ENCODE data around the gene HSPA12B. TPM values are rescaled to one million over a fixed set of nuclear protein-coding genes. Genes with fewer than 3 reads are reported as not detected.

Gene HSPA12B
- total and polyA plus RNA-seq, 3 donors from 2014 or later, result 8.0 to 11.1 (median 10.7) TPM

DNA sequence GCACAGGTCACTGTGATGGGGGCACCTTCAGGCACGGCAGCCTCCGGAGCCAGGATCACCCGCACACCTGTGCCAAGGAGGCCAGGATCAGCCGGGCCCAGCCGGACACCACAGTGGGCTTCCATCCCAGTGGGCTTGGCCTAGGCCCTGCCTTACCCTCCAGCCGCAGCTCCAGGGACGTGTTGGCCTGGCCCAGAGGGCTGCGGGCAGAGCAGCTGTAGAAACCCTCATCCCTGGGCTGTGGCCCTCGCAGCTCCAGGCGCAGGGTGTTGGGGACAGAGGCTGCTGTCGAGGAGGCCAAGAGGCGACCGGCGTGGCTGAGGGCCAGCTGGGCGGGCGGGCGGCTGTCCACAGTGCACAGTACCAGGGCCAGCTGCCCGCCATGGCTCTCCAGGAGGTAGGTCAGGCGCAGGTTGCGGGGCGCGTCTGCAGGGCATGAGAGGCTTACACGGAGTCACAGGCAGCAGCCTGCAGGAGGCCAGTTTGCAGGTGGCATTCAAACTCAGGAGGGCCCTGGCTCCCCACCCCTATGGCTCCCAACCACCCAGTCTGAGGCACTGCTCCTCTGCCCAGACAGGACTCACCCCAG, 39.7 kb upstream of the HSPA12B start:
- Histone ChIP-seq H3K4me1 (no peaks in the 10 kb centered on the region), H3K4me3 (no peak overlapping the region), H3K36me3 (ENCODE audit: low read depth, missing control alignments) (no peaks in the 10 kb centered on the region), H3K27me3 (no peaks in the 10 kb centered on the region), H3K9me3 (no peaks in the 10 kb centered on the region), H3K27ac (no peak overlapping the region)
- intact Hi-C loops (cut with DNase I; ENCODE audit: low total_unique reads), result no loop called here
- TF ChIP-seq, protein P1, sequence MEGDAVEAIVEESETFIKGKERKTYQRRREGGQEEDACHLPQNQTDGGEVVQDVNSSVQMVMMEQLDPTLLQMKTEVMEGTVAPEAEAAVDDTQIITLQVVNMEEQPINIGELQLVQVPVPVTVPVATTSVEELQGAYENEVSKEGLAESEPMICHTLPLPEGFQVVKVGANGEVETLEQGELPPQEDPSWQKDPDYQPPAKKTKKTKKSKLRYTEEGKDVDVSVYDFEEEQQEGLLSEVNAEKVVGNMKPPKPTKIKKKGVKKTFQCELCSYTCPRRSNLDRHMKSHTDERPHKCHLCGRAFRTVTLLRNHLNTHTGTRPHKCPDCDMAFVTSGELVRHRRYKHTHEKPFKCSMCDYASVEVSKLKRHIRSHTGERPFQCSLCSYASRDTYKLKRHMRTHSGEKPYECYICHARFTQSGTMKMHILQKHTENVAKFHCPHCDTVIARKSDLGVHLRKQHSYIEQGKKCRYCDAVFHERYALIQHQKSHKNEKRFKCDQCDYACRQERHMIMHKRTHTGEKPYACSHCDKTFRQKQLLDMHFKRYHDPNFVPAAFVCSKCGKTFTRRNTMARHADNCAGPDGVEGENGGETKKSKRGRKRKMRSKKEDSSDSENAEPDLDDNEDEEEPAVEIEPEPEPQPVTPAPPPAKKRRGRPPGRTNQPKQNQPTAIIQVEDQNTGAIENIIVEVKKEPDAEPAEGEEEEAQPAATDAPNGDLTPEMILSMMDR (IDR thresholded peaks at IDR 0.05), result no peak
- no peak for TF ChIP-seq POLR2A (IDR thresholded peaks at IDR 0.05)
- no peak for DNase-seq
- 90% methylated on average over 21 of the region's 23 CpGs; no CpG with 5 or more reads in 1 of the 2 donors for WGBS, 2 donors

DNA sequence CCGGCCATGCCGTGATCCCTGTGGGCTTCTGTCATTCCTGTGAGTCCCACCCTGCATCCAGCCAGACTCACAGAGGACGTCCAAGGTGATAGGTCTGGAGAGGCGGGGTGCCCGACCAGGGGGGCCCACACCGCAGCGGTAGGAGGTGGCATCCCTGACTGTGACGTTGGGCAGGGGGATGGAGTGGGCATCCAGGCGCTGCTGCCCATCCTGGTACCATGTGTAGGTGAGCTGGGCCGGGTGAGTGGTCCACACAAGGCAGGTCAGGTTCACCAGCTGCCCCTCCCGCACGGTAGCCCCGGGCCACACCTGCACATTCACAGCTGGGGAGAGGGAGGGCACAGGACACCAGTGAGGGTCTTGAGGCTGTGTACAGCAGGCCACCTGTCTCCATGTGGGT, 39.1 kb upstream of the HSPA12B start:
- no peaks in the 10 kb centered on the region for H3K4me1 ChIP-seq
- H3K27ac ChIP-seq, result no peak overlapping the region
- DNase-seq, result no peak
- TF ChIP-seq, protein P1 (IDR thresholded peaks at IDR 0.05), result no peak
- no peak for TF ChIP-seq POLR2A (IDR thresholded peaks at IDR 0.05)
- H3K27me3 ChIP-seq, result no peaks in the 10 kb centered on the region
- H3K36me3 ChIP-seq (ENCODE audit: low read depth, missing control alignments), result no peaks in the 10 kb centered on the region
- intact Hi-C loops (cut with DNase I; ENCODE audit: low total_unique reads), result no loop called here
- H3K4me3 ChIP-seq, result no peak overlapping the region
- 72 to 97% methylated on average over 3 to 6 of the region's 13 CpGs for WGBS, 2 donors
- no peaks in the 10 kb centered on the region for H3K9me3 ChIP-seq

DNA sequence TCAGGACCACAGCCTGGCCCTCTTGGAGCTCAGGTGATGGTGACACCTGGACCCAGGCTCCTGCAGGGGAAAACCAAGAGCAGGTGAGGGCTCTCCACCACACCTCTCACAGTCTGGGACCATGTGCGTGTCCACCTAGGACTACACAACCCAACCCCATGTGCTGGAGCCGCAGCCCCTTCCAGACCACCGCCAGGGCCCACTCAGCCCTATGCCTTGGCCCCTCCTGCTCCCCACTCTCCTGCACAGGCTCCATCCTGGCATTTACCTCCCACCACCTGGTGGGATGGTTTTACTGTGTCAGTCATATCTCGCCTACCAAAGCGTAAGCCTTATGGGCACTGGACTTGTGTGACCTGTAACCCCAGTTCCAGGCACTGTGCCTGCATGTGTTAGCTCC, 37.6 kb upstream of the HSPA12B start:
- WGBS, 2 donors, result 99 to 100% methylated on average over 3 to 5 of the region's 5 CpGs
- Histone ChIP-seq H3K4me1 (no peaks in the 10 kb centered on the region), H3K27me3 (no peaks in the 10 kb centered on the region), H3K36me3 (ENCODE audit: low read depth, missing control alignments) (no peaks in the 10 kb centered on the region), H3K4me3 (no peak overlapping the region), H3K9me3 (no peaks in the 10 kb centered on the region), H3K27ac (no peak overlapping the region)
- intact Hi-C loops (cut with DNase I; ENCODE audit: low total_unique reads), result no loop called here
- TF ChIP-seq, protein P1 (IDR thresholded peaks at IDR 0.05), result no peak
- no peak for TF ChIP-seq POLR2A (IDR thresholded peaks at IDR 0.05)
- no peak for DNase-seq

DNA sequence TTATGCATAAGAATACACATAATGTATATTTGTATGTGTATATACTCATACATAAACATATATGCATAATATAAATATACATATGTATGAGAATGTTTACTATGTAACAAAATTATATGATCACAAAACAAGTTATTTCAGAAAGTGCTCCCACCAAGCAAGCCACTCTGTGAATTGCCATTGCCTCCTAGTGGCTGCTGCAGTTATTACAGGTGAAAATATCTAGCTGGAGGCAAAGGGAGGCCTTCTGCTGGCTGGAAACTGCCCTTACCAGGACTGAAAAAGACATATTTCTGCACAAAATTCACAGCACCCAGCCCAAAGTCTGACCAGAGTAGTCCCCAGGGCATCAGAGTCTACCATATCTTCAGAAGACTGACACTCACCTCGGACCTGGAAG, 36.3 kb upstream of the HSPA12B start:
- H3K4me1 ChIP-seq, result no peaks in the 10 kb centered on the region
- H3K4me3 ChIP-seq, result no peak overlapping the region
- H3K27ac ChIP-seq, result no peak overlapping the region
- DNase-seq, result no peak
- TF ChIP-seq, protein P1 (IDR thresholded peaks at IDR 0.05), result peak in 1 of 3 experiments; percentile 37
- TF ChIP-seq POLR2A (IDR thresholded peaks at IDR 0.05), result no peak
- no peaks in the 10 kb centered on the region for H3K27me3 ChIP-seq
- no peaks in the 10 kb centered on the region for H3K36me3 ChIP-seq (ENCODE audit: low read depth, missing control alignments)
- no peaks in the 10 kb centered on the region for H3K9me3 ChIP-seq
- intact Hi-C loops (cut with DNase I; ENCODE audit: low total_unique reads), result no loop called here
- 82 to 96% methylated on average over 1 of the region's 1 CpG for WGBS, 2 donors

All from testis (tissue), 3 donors.